ENCODE measurements around the gene PCGF5. TPM values are rescaled to one million over a fixed set of nuclear protein-coding genes. Genes with fewer than 3 reads are reported as not detected.

Gene PCGF5
- total and polyA plus RNA-seq, 10 of the 15 experiments (the other 5 are each of a cell fraction or from before 2014, with no cell fraction given): 33.2 to 79.7 (median 50.7) TPM

DNA sequence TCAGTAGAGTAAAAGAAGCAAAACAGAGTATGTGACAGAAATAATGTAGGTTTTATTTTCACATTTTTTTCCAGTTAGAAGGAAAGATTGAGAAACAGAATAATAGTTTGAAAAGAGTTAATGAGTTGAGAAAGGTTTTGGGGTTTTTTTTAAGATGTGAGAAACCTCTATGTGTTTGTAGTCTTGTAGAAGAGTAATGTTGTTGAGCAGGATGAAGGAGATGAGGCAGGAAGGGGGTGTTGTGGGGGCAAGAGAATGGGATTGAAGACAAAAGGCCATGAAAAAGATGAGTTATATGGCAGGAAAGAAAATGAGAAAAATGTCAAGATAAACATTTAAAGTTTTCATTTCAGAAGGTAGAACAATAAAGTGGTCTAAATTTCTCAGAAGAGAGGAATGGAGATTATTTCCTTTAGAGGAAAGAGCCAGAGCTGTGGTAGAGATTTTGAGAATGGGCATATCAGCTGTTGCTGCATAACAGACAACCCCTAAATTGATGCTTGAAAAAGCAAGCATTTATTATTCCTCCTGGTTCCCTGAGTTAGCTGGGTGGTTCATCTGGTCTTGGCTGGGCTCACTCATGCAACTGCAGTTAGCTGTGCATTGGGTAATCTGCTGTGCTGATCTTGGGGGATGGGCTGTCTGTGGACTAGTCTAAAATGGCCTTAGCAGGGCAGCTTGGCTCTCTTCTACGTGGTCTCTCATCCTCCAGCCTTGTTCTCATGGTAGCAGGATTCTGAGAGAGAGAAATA lies 27.1 kb downstream of the PCGF5 start:
- CTCF ChIA-PET: interaction anchor here (0.9 to 9.6 kb wide), 5 partner anchors 19 to 336 kb away, joined by 3 to 289 read pairs (median 149); no protein-coding TSS in a partner anchor
- in situ Hi-C loops (cut with MboI): loop anchor here (5.0 to 10.0 kb wide), 2 partner anchors 243 to 335 kb away; no protein-coding TSS in a partner anchor
- peak; percentile 24 for ATAC-seq
- intact Hi-C loops (cut with micrococcal nuclease; ENCODE audit: unreplicated experiment): no loop called here
- no peak for DNase-seq (ENCODE audit: low read depth, low spot score)
- POLR2A ChIA-PET: no interaction called here
- Histone ChIP-seq H3K9ac (ENCODE audit: control insufficient read depth, insufficient read depth, low read length) (no peak overlapping the region), H3K27ac (ENCODE audit: control insufficient read depth, insufficient read depth) (no peak overlapping the region), H2AFZ (ENCODE audit: control insufficient read depth, low read depth, low read length) (no peak overlapping the region), H4K20me1 (ENCODE audit: control insufficient read depth, insufficient read depth) (no peaks in the 10 kb centered on the region), H3K36me3 (ENCODE audit: control insufficient read depth in 2 of 2, insufficient read depth in 2 of 2, low read length in 1 of 2) (peaks cover 0 to 5% of the 10 kb centered on the region in 2 experiments; a peak in 1 of 4 replicates), H3K27me3 (replicated peaks in 1 of 2; ENCODE audit: control insufficient read depth in 2 of 2, insufficient read depth in 2 of 2, low read length in 1 of 2) (no peaks in the 10 kb centered on the region), H3K79me2 (ENCODE audit: control insufficient read depth, insufficient read depth, low read length) (peaks cover 3% of the 10 kb centered on the region), H3K4me2 (ENCODE audit: control insufficient read depth, insufficient read depth) (no peak overlapping the region), H3K9me3 (replicated peaks; ENCODE audit: control insufficient read depth, insufficient read depth, low read length) (no peaks in the 10 kb centered on the region; the same call in 2 of the 3 replicates), H3K4me1 (ENCODE audit: control insufficient read depth, insufficient read depth, low read length) (peaks cover 13% of the 10 kb centered on the region), H3K4me3 (no peak overlapping the region)
- no peak for FAIRE-seq
- RAD21 ChIA-PET (ENCODE audit: unreplicated experiment): interaction anchor here (0.8 to 8.8 kb wide), 8 partner anchors 9 to 335 kb away, joined by 3 to 203 read pairs (median 32); partner anchors contain the start of gene ANKRD1
- WGBS (ENCODE audit: insufficient coverage, insufficient replicate concordance, low lambda C conversion rate, missing lambda C conversion rate): 100% methylated on average over 1 of the region's 1 CpG
- no TSS peak for BruUV-seq (replicated peaks)
- TF ChIP-seq MTA2 (IDR thresholded peaks at IDR 0.05; ENCODE audit: low read depth): no peak
- TF ChIP-seq SREBF1 (IDR thresholded peaks at IDR 0.05; ENCODE audit: low read length): no peak
- TF ChIP-seq TAF1 (IDR thresholded peaks at IDR 0.05; ENCODE audit: borderline replicate concordance, low read depth, low read length): no peak
- SMC1A ChIA-PET (ENCODE audit: uncharacterized antibody, unreplicated experiment): interaction anchor here (1.2 to 9.5 kb wide), 11 partner anchors 20 to 336 kb away, joined by 3 to 296 read pairs (median 5); partner anchors contain the start of gene PCGF5

DNA sequence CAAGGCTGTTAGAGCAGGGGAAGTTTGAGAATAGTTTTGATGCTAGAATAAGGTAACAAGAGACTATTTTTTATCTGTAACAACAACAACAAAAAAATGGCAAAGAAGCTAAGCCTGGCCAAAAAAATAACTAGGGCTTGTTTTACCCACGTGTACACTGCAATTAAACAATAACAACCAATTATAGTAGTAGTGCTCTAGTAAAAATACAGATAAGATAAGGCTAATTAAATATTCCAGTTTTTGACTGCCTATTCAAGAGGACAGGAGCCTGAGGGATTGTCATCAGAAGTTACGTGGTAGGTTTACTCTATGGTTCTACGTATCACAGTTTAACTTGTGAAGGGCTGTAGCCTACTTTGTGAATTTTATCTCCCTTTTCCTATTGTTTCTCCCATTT lies 29.2 kb downstream of the PCGF5 start:
- Histone ChIP-seq H3K4me2 (ENCODE audit: control insufficient read depth, insufficient read depth) (no peak overlapping the region), H4K20me1 (ENCODE audit: control insufficient read depth, insufficient read depth) (no peaks in the 10 kb centered on the region), H3K79me2 (ENCODE audit: control insufficient read depth, insufficient read depth, low read length) (peaks cover 3% of the 10 kb centered on the region), H3K27ac (ENCODE audit: control insufficient read depth, insufficient read depth) (no peak overlapping the region), H3K9ac (ENCODE audit: control insufficient read depth, insufficient read depth, low read length) (no peak overlapping the region), H3K36me3 (ENCODE audit: control insufficient read depth in 2 of 2, insufficient read depth in 2 of 2, low read length in 1 of 2) (peaks cover 0 to 11% of the 10 kb centered on the region in 2 experiments; a peak in 2 of 4 replicates), H3K4me1 (ENCODE audit: control insufficient read depth, insufficient read depth, low read length) (peaks cover 13% of the 10 kb centered on the region), H2AFZ (ENCODE audit: control insufficient read depth, low read depth, low read length) (no peak overlapping the region), H3K4me3 (no peak overlapping the region), H3K27me3 (replicated peaks in 1 of 2; ENCODE audit: control insufficient read depth in 2 of 2, insufficient read depth in 2 of 2, low read length in 1 of 2) (no peaks in the 10 kb centered on the region), H3K9me3 (replicated peaks; ENCODE audit: control insufficient read depth, insufficient read depth, low read length) (peaks cover under 1% of the 10 kb centered on the region; the same call in 1 of the 3 replicates)
- intact Hi-C loops (cut with micrococcal nuclease; ENCODE audit: unreplicated experiment) (loop anchor here (2.0 to 5.0 kb wide), 2 partner anchors 147 to 161 kb away; no protein-coding TSS in a partner anchor), in situ Hi-C loops (cut with MboI) (loop anchor here (5.0 to 10.0 kb wide), 2 partner anchors 245 to 337 kb away; no protein-coding TSS in a partner anchor)
- CTCF ChIA-PET: interaction anchor here (0.9 to 9.6 kb wide), 39 partner anchors 9 to 378 kb away, joined by 3 to 289 read pairs (median 8); partner anchors contain the start of gene RPP30
- SMC1A ChIA-PET (ENCODE audit: uncharacterized antibody, unreplicated experiment): interaction anchor here (0.5 to 9.5 kb wide), 47 partner anchors 9 to 499 kb away, joined by 3 to 296 read pairs (median 7); partner anchors contain the start of gene PCGF5
- DNase-seq (ENCODE audit: low read depth, low spot score) (no peak), ATAC-seq (no peak), FAIRE-seq (no peak)
- no TSS peak for BruUV-seq (replicated peaks)
- WGBS (ENCODE audit: insufficient coverage, insufficient replicate concordance, low lambda C conversion rate, missing lambda C conversion rate): 100% methylated on average over 3 of the region's 3 CpGs
- POLR2A ChIA-PET: interaction anchor here (0.6 to 1.5 kb wide), 4 partner anchors 8 to 1350 kb away, joined by 3 to 14 read pairs (median 6); no protein-coding TSS in a partner anchor
- RAD21 ChIA-PET (ENCODE audit: unreplicated experiment): interaction anchor here (0.6 to 8.8 kb wide), 46 partner anchors 8 to 553 kb away, joined by 3 to 203 read pairs (median 6); partner anchors contain the start of genes ANKRD1 and PCGF5
- TF ChIP-seq GATAD2B (conservative IDR thresholded peaks at IDR 0.05; ENCODE audit: low read depth) (no peak), ATF7 (IDR thresholded peaks at IDR 0.05; ENCODE audit: low read depth) (no peak), NR2C2 (IDR thresholded peaks at IDR 0.05; ENCODE audit: borderline replicate concordance, control insufficient read depth, insufficient read length, low read depth) (no peak), RFX5 (IDR thresholded peaks at IDR 0.05; ENCODE audit: low read depth, low read length) (no peak), SMAD5 (IDR thresholded peaks at IDR 0.05; ENCODE audit: low read depth) (no peak), ETV6 (conservative IDR thresholded peaks at IDR 0.05 in 1 of 2, IDR thresholded peaks at IDR 0.05 in 1 of 2; ENCODE audit: borderline replicate concordance in 1 of 2, low read depth in 1 of 2) (no peak), BACH1 (IDR thresholded peaks at IDR 0.05; ENCODE audit: borderline replicate concordance) (no peak), NBN (IDR thresholded peaks at IDR 0.05) (no peak), LARP7 (IDR thresholded peaks at IDR 0.05) (no peak)
- TF ChIP-seq, protein P1, sequence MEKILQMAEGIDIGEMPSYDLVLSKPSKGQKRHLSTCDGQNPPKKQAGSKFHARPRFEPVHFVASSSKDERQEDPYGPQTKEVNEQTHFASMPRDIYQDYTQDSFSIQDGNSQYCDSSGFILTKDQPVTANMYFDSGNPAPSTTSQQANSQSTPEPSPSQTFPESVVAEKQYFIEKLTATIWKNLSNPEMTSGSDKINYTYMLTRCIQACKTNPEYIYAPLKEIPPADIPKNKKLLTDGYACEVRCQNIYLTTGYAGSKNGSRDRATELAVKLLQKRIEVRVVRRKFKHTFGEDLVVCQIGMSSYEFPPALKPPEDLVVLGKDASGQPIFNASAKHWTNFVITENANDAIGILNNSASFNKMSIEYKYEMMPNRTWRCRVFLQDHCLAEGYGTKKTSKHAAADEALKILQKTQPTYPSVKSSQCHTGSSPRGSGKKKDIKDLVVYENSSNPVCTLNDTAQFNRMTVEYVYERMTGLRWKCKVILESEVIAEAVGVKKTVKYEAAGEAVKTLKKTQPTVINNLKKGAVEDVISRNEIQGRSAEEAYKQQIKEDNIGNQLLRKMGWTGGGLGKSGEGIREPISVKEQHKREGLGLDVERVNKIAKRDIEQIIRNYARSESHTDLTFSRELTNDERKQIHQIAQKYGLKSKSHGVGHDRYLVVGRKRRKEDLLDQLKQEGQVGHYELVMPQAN (conservative IDR thresholded peaks at IDR 0.05): no peak

All from GM12878 (cell line).